Right hindlimb (tissue), 1 donor: ENCODE measurements around the gene SLC38A10.

Source experiments
- DNase-seq: peaks from one replicate; pipeline ENCODE4 v3.0.0-alpha.2; 2018

SLC38A10 gene

GRCh38 chr17:81222906-81223761 lies 72.0 kb downstream of the SLC38A10 start, which contains the start of gene CEP131:
Gene CEP131, minus strand, starts transcription at chr17:81222965. Its CDS starts 2,909 bp downstream, at chr17:81220056.
- DNase-seq, result peak; percentile 99

GRCh38 chr17:81222620-81222905 lies 72.5 kb downstream of the SLC38A10 start:
- DNase-seq, result no peak

GRCh38 chr17:81221842-81222619 lies 73.1 kb downstream of the SLC38A10 start:
- DNase-seq, result no peak

- no peak for DNase-seq
Measured at GRCh38 chr17:81221371-81221841, 73.7 kb downstream of the SLC38A10 start.

GRCh38 chr17:81219476-81220180 lies 75.5 kb downstream of the SLC38A10 start:
- DNase-seq, result no peak

GRCh38 chr17:81218991-81219390 lies 76.1 kb downstream of the SLC38A10 start:
- DNase-seq, result no peak

GRCh38 chr17:81218459-81218858 lies 76.6 kb downstream of the SLC38A10 start:
- no peak for DNase-seq

- peak; percentile 74 for DNase-seq
Measured at GRCh38 chr17:81217491-81217890, 77.6 kb downstream of the SLC38A10 start.

- no peak for DNase-seq
Measured at GRCh38 chr17:81213978-81214377, 81.1 kb downstream of the SLC38A10 start.

- no peak for DNase-seq
Measured at GRCh38 chr17:81212365-81212764, 82.7 kb downstream of the SLC38A10 start.

- no peak for DNase-seq
Measured at GRCh38 chr17:81210868-81211267, 84.2 kb downstream of the SLC38A10 start.

GRCh38 chr17:81210466-81210865 lies 84.6 kb downstream of the SLC38A10 start:
- no peak for DNase-seq

GRCh38 chr17:81209141-81209540 lies 86.0 kb downstream of the SLC38A10 start:
- DNase-seq, result no peak

GRCh38 chr17:81208651-81209050 lies 86.5 kb downstream of the SLC38A10 start:
- no peak for DNase-seq

GRCh38 chr17:81207610-81208581 lies 87.2 kb downstream of the SLC38A10 start:
- peak; percentile 44 for DNase-seq

- no peak for DNase-seq
Measured at GRCh38 chr17:81206657-81207056, 88.5 kb downstream of the SLC38A10 start.

GRCh38 chr17:81206166-81206565 lies 88.9 kb downstream of the SLC38A10 start:
- DNase-seq, result no peak

- DNase-seq, result no peak
Measured at GRCh38 chr17:81204578-81204977, 90.5 kb downstream of the SLC38A10 start.

GRCh38 chr17:81203136-81203535 lies 92.0 kb downstream of the SLC38A10 start:
- DNase-seq, result no peak

- DNase-seq, result no peak
Measured at GRCh38 chr17:81202318-81202717, 92.8 kb downstream of the SLC38A10 start.

- no peak for DNase-seq
Measured at GRCh38 chr17:81200695-81201580, 94.2 kb downstream of the SLC38A10 start.
